HepG2 (cell line): ENCODE data around the gene DNAJC4. TPM values are rescaled to one million over a fixed set of nuclear protein-coding genes. Genes with fewer than 3 reads are reported as not detected.
A peak's percentile ranks its signal among the peaks of the same experiment; 100 is the strongest.

Experiments
- CCDC6 ChIP-seq: sonication (generic); formaldehyde crosslinking; IDR thresholded peaks from 2 replicates; pipeline ENCODE4 v1.8.1; 2022; ENCODE audit warnings: mild to moderate bottlenecking, missing genetic modification reagents, moderate library complexity
- HDAC1 ChIP-seq: sonication (generic); formaldehyde crosslinking; IDR thresholded peaks from 2 replicates; pipeline ENCODE4 v1.5.1; 2020; ENCODE audit warnings: mild to moderate bottlenecking, missing genetic modification reagents
- HOXD1 ChIP-seq: sonication (generic); formaldehyde crosslinking; IDR thresholded peaks from 2 replicates; pipeline ENCODE4 v1.5.0; 2020; ENCODE audit warnings: missing genetic modification reagents
- PITX1 ChIP-seq: sonication (generic); formaldehyde crosslinking; IDR thresholded peaks from 2 replicates; pipeline ENCODE4 v1.5.1; 2020; ENCODE audit warnings: mild to moderate bottlenecking, missing genetic modification reagents
- SALL2 ChIP-seq: sonication (generic); formaldehyde crosslinking; IDR thresholded peaks from 2 replicates; pipeline ENCODE4 v1.8.1; 2023; ENCODE audit warnings: mild to moderate bottlenecking, missing genetic modification reagents, inconsistent platforms
- SCMH1 ChIP-seq: sonication (generic); formaldehyde crosslinking; IDR thresholded peaks from 2 replicates; pipeline ENCODE4 v1.9.0; 2021; ENCODE audit warnings: missing genetic modification reagents, mild to moderate bottlenecking, borderline replicate concordance
- STAT5B ChIP-seq: sonication (generic); formaldehyde crosslinking; IDR thresholded peaks from 2 replicates; pipeline ENCODE4 v1.4.0; 2020; ENCODE audit warnings: missing genetic modification reagents
- TRIM24 ChIP-seq: sonication (generic); formaldehyde crosslinking; IDR thresholded peaks from 2 replicates; pipeline ENCODE4 v1.8.0; 2022; ENCODE audit warnings: mild to moderate bottlenecking, missing genetic modification reagents
- XRCC5 ChIP-seq: fragments of 200-400 bp; formaldehyde crosslinking; optimal IDR thresholded peaks from 2 replicates; pipeline ENCODE3; 2017; ENCODE audit warnings: mild to moderate bottlenecking, low read length
- ZFAT ChIP-seq: sonication (generic); formaldehyde crosslinking; conservative IDR thresholded peaks from 2 replicates; pipeline ENCODE4 v1.8.1; 2023; ENCODE audit warnings: missing genetic modification reagents, inconsistent platforms
- ZFP1 ChIP-seq: IDR thresholded peaks from 2 replicates; pipeline ENCODE4 v1.6.1; 2016
- ZNF232 ChIP-seq: sonication (generic); formaldehyde crosslinking; IDR thresholded peaks from 2 replicates; pipeline ENCODE4 v1.4.0; 2020; ENCODE audit warnings: missing genetic modification reagents, borderline replicate concordance
- ZNF382 ChIP-seq: sonication (generic); formaldehyde crosslinking; IDR thresholded peaks from 2 replicates; pipeline ENCODE4 v1.5.0; 2020; ENCODE audit warnings: missing genetic modification reagents, mild to moderate bottlenecking, borderline replicate concordance
- ZNF777 ChIP-seq: sonication (generic); formaldehyde crosslinking; IDR thresholded peaks from 2 replicates; pipeline ENCODE4 v1.4.0; 2020; ENCODE audit warnings: missing genetic modification reagents
- ZNF839 ChIP-seq: sonication (generic); formaldehyde crosslinking; IDR thresholded peaks from 2 replicates; pipeline ENCODE4 v1.4.0; 2020; ENCODE audit warnings: missing genetic modification reagents, mild to moderate bottlenecking, borderline replicate concordance
- ZNF883 ChIP-seq: sonication (generic); formaldehyde crosslinking; IDR thresholded peaks from 2 replicates; pipeline ENCODE4 v1.5.1; 2020; ENCODE audit warnings: mild to moderate bottlenecking, missing genetic modification reagents; ENCODE audit errors: not compliant biosample characterization
- polyA plus RNA-seq, 8 experiments: library from polyadenylated mRNA; depleted of rRNA in 3 of 8; stranded (reverse) in 7 of 8; unstranded in 1 of 8; fragments of >200 nt; fragmentation: Illumina TruSeq in 4 of 8; extraction: Trizol in 4 of 8; gene quantifications; 2 replicates each; pipeline versions ENCODE4 v1.2.1 to v1.2.3, GENCODE V29; 2011 to 2016; ENCODE audit warnings: low read depth in 4 of 8, missing spikeins in 1 of 8, mixed read lengths in 1 of 8; ENCODE audit not compliant: insufficient read depth in 1 of 8
- total RNA-seq, 5 experiments: library from RNA; depleted of rRNA; stranded (reverse); fragments of >200 nt; fragmentation: Illumina TruSeq; extraction: Trizol; gene quantifications; 2 replicates each; pipeline ENCODE4 v1.2.3, GENCODE V29; 2016; ENCODE audit warnings: low read depth in 1 of 5
- TF ChIP-seq, protein P1 (sequence below): sonication (generic); formaldehyde crosslinking; IDR thresholded peaks from 2 replicates; pipeline ENCODE4 v1.4.0; 2020; ENCODE audit warnings: missing genetic modification reagents
- TF ChIP-seq, protein P2 (sequence below): IDR thresholded peaks from 2 replicates; pipeline ENCODE4 v1.6.1; 2016
- TF ChIP-seq, protein P3 (sequence below): IDR thresholded peaks from 2 replicates; pipeline ENCODE4 v1.6.1; 2016; ENCODE audit warnings: missing biosample characterization, missing genetic modification reagents, low read depth
- TF ChIP-seq, protein P4 (sequence below): sonication (generic); formaldehyde crosslinking; IDR thresholded peaks from 2 replicates; pipeline ENCODE4 v1.9.0; 2022; ENCODE audit warnings: missing genetic modification reagents, mild to moderate bottlenecking, borderline replicate concordance
- TF ChIP-seq, protein P5 (sequence below): sonication (generic); formaldehyde crosslinking; IDR thresholded peaks from 2 replicates; pipeline ENCODE4 v1.5.0; 2020; ENCODE audit warnings: mild to moderate bottlenecking, low read depth, missing genetic modification reagents, borderline replicate concordance

The DNAJC4 gene
- total and polyA plus RNA-seq, 2 of the 13 experiments (the other 11 are each of a cell fraction or from before 2014, with no cell fraction given) = 10.3 to 60.8 TPM

DNA sequence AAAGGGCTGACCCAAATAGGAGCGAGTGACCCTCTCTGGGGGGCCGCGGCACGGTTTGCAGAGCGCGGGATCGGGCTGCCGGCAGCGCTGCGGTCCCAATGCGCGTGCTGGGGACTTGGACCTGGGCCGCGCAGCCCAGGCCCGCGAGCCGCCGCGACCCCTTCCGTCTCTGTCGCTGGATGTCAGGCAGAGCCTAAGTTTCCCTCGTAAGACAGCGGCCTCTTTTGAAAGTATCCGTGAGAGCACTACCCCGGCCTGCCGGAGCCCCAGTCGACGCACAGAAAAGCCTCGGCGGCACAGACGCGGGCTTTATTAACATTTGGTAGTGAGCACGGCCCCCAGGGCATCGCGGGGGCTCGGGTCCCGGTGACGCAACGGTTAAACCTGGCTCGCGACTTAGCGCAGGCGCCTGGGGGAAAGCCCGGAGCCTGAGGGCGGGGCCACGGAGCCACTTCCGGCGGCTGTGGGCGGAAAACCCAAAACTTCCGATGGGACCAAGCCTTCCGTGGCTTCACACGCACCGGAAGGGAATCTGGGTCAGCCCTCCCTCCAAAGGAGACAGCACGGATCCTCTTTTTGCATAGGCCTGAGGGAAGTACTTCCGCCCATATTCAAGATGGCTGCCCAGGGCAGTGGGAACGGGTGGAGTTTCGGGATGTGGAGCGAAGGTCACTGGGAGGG lies 39.3 kb downstream of the DNAJC4 start (continued):
- TF ChIP-seq, protein P1, sequence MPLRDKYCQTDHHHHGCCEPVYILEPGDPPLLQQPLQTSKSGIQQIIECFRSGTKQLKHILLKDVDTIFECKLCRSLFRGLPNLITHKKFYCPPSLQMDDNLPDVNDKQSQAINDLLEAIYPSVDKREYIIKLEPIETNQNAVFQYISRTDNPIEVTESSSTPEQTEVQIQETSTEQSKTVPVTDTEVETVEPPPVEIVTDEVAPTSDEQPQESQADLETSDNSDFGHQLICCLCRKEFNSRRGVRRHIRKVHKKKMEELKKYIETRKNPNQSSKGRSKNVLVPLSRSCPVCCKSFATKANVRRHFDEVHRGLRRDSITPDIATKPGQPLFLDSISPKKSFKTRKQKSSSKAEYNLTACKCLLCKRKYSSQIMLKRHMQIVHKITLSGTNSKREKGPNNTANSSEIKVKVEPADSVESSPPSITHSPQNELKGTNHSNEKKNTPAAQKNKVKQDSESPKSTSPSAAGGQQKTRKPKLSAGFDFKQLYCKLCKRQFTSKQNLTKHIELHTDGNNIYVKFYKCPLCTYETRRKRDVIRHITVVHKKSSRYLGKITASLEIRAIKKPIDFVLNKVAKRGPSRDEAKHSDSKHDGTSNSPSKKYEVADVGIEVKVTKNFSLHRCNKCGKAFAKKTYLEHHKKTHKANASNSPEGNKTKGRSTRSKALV = peak; percentile 23
- no peak for TF ChIP-seq STAT5B (CRISPR knock-in tag)
- TF ChIP-seq, protein P2, sequence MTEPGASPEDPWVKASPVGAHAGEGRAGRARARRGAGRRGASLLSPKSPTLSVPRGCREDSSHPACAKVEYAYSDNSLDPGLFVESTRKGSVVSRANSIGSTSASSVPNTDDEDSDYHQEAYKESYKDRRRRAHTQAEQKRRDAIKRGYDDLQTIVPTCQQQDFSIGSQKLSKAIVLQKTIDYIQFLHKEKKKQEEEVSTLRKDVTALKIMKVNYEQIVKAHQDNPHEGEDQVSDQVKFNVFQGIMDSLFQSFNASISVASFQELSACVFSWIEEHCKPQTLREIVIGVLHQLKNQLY (CRISPR knock-in tag) = peak; percentile 26; the same call in 1 of the 2 replicates
- TF ChIP-seq, protein P3, sequence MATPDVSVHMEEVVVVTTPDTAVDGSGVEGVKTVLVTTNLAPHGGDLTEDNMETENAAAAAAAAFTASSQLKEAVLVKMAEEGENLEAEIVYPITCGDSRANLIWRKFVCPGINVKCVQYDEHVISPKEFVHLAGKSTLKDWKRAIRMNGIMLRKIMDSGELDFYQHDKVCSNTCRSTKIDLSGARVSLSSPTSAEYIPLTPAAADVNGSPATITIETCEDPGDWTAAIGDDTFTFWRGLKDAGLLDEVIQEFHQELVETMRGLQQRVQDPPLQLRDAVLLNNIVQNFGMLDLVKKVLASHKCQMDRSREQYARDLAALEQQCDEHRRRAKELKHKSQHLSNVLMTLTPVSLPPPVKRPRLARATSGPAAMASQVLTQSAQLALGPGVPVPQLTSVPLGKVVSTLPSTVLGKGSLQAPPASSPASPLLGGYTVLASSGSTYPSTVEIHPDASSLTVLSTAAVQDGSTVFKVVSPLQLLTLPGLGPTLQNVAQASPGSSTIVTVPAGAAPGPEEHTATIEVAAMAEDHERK (CRISPR knock-in tag) = peak; percentile 45; the same call in 1 of the 2 replicates
- 0 out of 2 replicates have a peak, but pooled peaks have one; percentile 7 for TF ChIP-seq CCDC6 (CRISPR knock-in tag)
- TF ChIP-seq HDAC1 (CRISPR knock-in tag) = peak; percentile 78; the same call in 1 of the 2 replicates
- TF ChIP-seq ZFP1 (CRISPR knock-in tag) = peak; percentile 66; the same call in 1 of the 2 replicates
- no peak for TF ChIP-seq ZFAT (CRISPR knock-in tag)
- no peak for TF ChIP-seq ZNF232
- TF ChIP-seq SALL2 (CRISPR knock-in tag) = 0 out of 2 replicates have a peak, but pooled peaks have one; percentile 71
- no peak for TF ChIP-seq SCMH1 (CRISPR knock-in tag)
- TF ChIP-seq ZNF777 = no peak; the same call in 1 of the 2 replicates
- peak; percentile 59 for TF ChIP-seq ZNF883 (CRISPR knock-in tag)
- no peak for TF ChIP-seq ZNF382 (CRISPR knock-in tag)
- no peak for TF ChIP-seq XRCC5
- no peak for TF ChIP-seq TRIM24 (CRISPR knock-in tag)
- TF ChIP-seq, protein P4, sequence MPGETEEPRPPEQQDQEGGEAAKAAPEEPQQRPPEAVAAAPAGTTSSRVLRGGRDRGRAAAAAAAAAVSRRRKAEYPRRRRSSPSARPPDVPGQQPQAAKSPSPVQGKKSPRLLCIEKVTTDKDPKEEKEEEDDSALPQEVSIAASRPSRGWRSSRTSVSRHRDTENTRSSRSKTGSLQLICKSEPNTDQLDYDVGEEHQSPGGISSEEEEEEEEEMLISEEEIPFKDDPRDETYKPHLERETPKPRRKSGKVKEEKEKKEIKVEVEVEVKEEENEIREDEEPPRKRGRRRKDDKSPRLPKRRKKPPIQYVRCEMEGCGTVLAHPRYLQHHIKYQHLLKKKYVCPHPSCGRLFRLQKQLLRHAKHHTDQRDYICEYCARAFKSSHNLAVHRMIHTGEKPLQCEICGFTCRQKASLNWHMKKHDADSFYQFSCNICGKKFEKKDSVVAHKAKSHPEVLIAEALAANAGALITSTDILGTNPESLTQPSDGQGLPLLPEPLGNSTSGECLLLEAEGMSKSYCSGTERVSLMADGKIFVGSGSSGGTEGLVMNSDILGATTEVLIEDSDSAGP = peak; percentile 71; the same call in 1 of the 2 replicates
- TF ChIP-seq, protein P5, sequence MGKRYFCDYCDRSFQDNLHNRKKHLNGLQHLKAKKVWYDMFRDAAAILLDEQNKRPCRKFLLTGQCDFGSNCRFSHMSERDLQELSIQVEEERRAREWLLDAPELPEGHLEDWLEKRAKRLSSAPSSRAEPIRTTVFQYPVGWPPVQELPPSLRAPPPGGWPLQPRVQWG (CRISPR knock-in tag) = no peak
- TF ChIP-seq PITX1 (CRISPR knock-in tag) = peak; percentile 41; the same call in 1 of the 2 replicates
- no peak for TF ChIP-seq HOXD1
- no peak; the same call in none of the 2 replicates for TF ChIP-seq ZNF839 (CRISPR knock-in tag)
